Measurements from ENCODE around the gene ADAMTS9. TPM values are rescaled to one million over a fixed set of nuclear protein-coding genes. Genes with fewer than 3 reads are reported as not detected.
A peak's percentile ranks its signal among the peaks of the same experiment; 100 is the strongest.

The ADAMTS9 gene
- total and polyA plus RNA-seq, 11 donors = 11.3 to 74.4 (median 18.8) TPM

DNA sequence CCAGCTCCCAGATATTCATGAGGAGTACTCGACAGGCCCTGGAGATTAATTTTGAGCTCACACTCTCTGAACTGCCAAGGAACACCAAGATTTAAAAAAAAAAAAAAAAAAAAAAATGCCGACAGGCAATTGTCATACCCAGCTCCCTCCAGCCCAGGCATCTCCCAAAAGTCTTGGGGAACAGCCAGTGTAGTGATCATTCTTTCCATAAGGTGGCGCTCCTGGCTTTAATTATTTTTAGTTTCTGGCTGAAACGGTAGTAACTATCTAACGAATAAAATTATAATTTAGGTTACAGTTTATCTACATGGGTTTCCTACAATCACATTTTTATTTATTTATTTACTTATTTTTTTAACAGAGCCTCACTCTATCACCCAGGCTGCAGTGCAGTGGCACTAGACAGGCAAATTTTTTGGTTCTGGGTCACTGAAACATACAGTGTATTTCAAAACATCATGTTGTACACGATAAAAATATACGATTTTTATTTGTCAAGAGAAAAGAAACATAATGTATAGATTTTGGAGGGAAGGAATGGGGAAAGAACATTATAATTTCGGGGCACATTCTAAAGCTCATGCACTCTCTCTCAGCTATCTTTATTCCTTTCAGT lies 157.3 kb downstream of the ADAMTS9 start:
- DNase-seq (peak in 3 of 5 donors; percentile 58), ATAC-seq (peak in 3 of 4 donors; percentile 5 to 26 (median 24))
- Histone ChIP-seq H3K4me3 (no peak overlapping the region), H3K4me1 (peaks cover 0 to 14% (median 2%) of the 10 kb centered on the region in 12 donors), H3K9me3 (no peaks in the 10 kb centered on the region), H3K27ac (no peak overlapping the region), H3K36me3 (peaks cover 0 to 52% (median 22%) of the 10 kb centered on the region in 9 donors), H3K27me3 (no peaks in the 10 kb centered on the region)
- 27 to 30% (median 29%) methylated on average over 8 of the region's 8 CpGs for WGBS, 4 donors
- intact Hi-C loops (cut with DNase I) = loop anchor here (2.0 to 10.0 kb wide), 19 partner anchors 82 to 1224 kb away; partner anchors contain the start of gene ADAMTS9 (in 5 of the 10)
- TF ChIP-seq, protein P1, sequence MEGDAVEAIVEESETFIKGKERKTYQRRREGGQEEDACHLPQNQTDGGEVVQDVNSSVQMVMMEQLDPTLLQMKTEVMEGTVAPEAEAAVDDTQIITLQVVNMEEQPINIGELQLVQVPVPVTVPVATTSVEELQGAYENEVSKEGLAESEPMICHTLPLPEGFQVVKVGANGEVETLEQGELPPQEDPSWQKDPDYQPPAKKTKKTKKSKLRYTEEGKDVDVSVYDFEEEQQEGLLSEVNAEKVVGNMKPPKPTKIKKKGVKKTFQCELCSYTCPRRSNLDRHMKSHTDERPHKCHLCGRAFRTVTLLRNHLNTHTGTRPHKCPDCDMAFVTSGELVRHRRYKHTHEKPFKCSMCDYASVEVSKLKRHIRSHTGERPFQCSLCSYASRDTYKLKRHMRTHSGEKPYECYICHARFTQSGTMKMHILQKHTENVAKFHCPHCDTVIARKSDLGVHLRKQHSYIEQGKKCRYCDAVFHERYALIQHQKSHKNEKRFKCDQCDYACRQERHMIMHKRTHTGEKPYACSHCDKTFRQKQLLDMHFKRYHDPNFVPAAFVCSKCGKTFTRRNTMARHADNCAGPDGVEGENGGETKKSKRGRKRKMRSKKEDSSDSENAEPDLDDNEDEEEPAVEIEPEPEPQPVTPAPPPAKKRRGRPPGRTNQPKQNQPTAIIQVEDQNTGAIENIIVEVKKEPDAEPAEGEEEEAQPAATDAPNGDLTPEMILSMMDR (IDR thresholded peaks at IDR 0.05) = peak; percentile 52 to 81 (median 68)
- no peak for TF ChIP-seq POLR2A (IDR thresholded peaks at IDR 0.05)

GRCh38 chr3:64523324-64523723 lies 164.5 kb downstream of the ADAMTS9 start:
- Histone ChIP-seq H3K27me3 (no peaks in the 10 kb centered on the region), H3K27ac (no peak overlapping the region), H3K4me3 (no peak overlapping the region), H3K36me3 (peaks cover 0 to 62% (median 31%) of the 10 kb centered on the region in 9 donors), H3K9me3 (peaks cover 0 to 9% (median 0%) of the 10 kb centered on the region in 12 donors), H3K4me1 (no peaks in the 10 kb centered on the region)
- 62 to 94% (median 64%) methylated on average over 3 of the region's 3 CpGs for WGBS, 4 donors
- ATAC-seq (no peak), DNase-seq (no peak)
- intact Hi-C loops (cut with DNase I) = loop anchor here in 1 of 10 donors (10.0 kb wide), 1 partner anchor 1211 kb away; no protein-coding TSS in a partner anchor
- TF ChIP-seq, protein P1 (IDR thresholded peaks at IDR 0.05) = no peak
- TF ChIP-seq POLR2A (IDR thresholded peaks at IDR 0.05) = no peak

GRCh38 chr3:64520334-64520733 lies 167.5 kb downstream of the ADAMTS9 start:
- peaks cover 0 to 72% (median 39%) of the 10 kb centered on the region in 9 donors for H3K36me3 ChIP-seq
- intact Hi-C loops (cut with DNase I) = loop anchor here in 1 of 10 donors (10.0 kb wide), 1 partner anchor 1214 kb away; no protein-coding TSS in a partner anchor
- 91 to 92% (median 92%) methylated on average over 3 of the region's 3 CpGs for WGBS, 4 donors
- H3K27ac ChIP-seq = no peak overlapping the region
- peaks cover 0 to 9% (median 0%) of the 10 kb centered on the region in 12 donors for H3K9me3 ChIP-seq
- no peaks in the 10 kb centered on the region for H3K27me3 ChIP-seq
- no peak for ATAC-seq
- DNase-seq = no peak
- H3K4me1 ChIP-seq = no peaks in the 10 kb centered on the region
- H3K4me3 ChIP-seq = no peak overlapping the region
- TF ChIP-seq, protein P1 (IDR thresholded peaks at IDR 0.05) = no peak
- TF ChIP-seq POLR2A (IDR thresholded peaks at IDR 0.05) = no peak

- Histone ChIP-seq H3K9me3 (peaks cover 0 to 9% (median 0%) of the 10 kb centered on the region in 12 donors), H3K36me3 (peaks cover 0 to 74% (median 38%) of the 10 kb centered on the region in 9 donors)
Observed at GRCh38 chr3:64518950-64519349, 168.8 kb downstream of the ADAMTS9 start.

More at GRCh38 chr3:64518950-64519349, 168.8 kb downstream of the ADAMTS9 start:
- TF ChIP-seq POLR2A (IDR thresholded peaks at IDR 0.05) = no peak
- TF ChIP-seq, protein P1 (IDR thresholded peaks at IDR 0.05) = no peak
- Histone ChIP-seq H3K4me1 (no peaks in the 10 kb centered on the region), H3K27ac (no peak overlapping the region), H3K27me3 (no peaks in the 10 kb centered on the region), H3K4me3 (no peak overlapping the region)
- ATAC-seq (no peak), DNase-seq (no peak)
- WGBS, 4 donors = 91 to 100% (median 97%) methylated on average over 1 of the region's 1 CpG
- intact Hi-C loops (cut with DNase I) = no loop called here

Data from heart left ventricle (tissue), 16 donors.